Measurements from ENCODE around the gene KREMEN2.

DNA sequence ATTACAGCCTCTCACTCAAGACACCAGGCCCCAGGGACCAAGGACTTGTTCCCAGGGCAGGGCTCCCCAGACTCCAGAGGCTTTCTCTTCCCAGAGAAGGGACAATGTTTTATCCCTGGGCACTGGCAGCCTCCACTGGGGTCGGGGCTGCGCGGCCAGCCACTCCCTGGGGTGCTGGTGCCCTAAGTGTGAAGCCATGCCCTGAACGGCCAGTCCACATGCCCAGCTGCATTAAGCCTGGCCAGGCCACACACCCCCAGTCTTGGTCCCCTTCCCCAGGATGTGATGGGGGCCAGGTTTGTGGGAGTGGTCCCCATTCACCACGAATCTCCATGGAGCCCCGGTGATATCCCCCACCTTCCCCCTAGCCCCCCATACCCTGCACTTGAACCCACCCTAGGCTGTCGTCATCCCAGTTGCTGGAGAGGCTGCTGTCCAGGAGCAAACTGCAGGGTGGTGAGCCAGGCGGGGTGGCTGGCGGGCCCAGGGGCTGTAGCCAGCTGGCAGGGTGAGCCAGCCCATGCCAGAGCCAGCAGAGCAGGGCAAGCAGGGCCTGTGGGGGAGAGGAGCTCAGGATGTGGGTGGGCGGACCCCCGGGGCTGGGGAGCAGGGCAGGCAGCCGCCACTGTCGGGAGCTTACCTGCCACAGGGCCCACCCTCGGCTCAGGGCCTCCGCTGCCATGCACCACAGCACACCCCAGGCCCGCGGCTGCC lies 9.7 kb downstream of the KREMEN2 start:
- TF ChIP-seq CTCF (IDR thresholded peaks at IDR 0.05 in 4 of 5, conservative IDR thresholded peaks at IDR 0.05 in 1 of 5) (no peak), POLR2A (IDR thresholded peaks at IDR 0.05) (no peak)
